Measurements from ENCODE around the gene ZNF836. TPM values are rescaled to one million over a fixed set of nuclear protein-coding genes. Genes with fewer than 3 reads are reported as not detected.
"Not testable (repeated sequence)": the region's sequence is repeated elsewhere in the genome, so short reads cannot be mapped to it uniquely, and the experiment has no call there.

ZNF836 gene
- total and polyA plus RNA-seq, 3 donors from 2014 or later: 3.3 to 9.2 (median 5.4) TPM

DNA sequence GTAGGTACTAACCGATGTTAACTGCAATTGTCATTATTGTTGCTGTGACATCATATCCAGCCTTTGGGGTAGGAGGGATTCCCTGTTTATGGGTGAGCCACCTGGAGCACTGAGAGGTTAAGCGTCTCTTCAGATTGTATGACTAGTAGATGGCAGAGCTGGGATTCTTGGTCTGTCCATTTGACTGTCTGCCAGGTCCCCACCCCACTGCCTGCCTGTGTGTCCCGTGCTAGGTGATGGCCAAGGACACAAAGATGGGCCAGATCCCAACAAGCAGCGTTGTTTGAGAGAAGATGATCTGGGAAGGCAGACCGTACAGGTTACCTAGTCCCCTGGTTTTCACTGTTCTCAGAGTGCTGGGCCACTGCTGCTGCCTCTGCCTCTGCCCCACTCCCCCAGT is 35.1 kb upstream of the ZNF836 start:
- no peaks in the 10 kb centered on the region for H3K9me3 ChIP-seq
- 70 to 71% methylated on average over 5 of the region's 5 CpGs for WGBS, 2 donors
- TF ChIP-seq, protein P1, sequence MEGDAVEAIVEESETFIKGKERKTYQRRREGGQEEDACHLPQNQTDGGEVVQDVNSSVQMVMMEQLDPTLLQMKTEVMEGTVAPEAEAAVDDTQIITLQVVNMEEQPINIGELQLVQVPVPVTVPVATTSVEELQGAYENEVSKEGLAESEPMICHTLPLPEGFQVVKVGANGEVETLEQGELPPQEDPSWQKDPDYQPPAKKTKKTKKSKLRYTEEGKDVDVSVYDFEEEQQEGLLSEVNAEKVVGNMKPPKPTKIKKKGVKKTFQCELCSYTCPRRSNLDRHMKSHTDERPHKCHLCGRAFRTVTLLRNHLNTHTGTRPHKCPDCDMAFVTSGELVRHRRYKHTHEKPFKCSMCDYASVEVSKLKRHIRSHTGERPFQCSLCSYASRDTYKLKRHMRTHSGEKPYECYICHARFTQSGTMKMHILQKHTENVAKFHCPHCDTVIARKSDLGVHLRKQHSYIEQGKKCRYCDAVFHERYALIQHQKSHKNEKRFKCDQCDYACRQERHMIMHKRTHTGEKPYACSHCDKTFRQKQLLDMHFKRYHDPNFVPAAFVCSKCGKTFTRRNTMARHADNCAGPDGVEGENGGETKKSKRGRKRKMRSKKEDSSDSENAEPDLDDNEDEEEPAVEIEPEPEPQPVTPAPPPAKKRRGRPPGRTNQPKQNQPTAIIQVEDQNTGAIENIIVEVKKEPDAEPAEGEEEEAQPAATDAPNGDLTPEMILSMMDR (IDR thresholded peaks at IDR 0.05): no peak
- no peak for TF ChIP-seq POLR2A (IDR thresholded peaks at IDR 0.05)
- no peaks in the 10 kb centered on the region for H3K36me3 ChIP-seq (ENCODE audit: low read depth, missing control alignments)
- no peaks in the 10 kb centered on the region for H3K27me3 ChIP-seq
- no peaks in the 10 kb centered on the region for H3K4me1 ChIP-seq
- intact Hi-C loops (cut with DNase I; ENCODE audit: low total_unique reads): no loop called here
- DNase-seq: no peak
- no peak overlapping the region for H3K27ac ChIP-seq
- H3K4me3 ChIP-seq: no peak overlapping the region

DNA sequence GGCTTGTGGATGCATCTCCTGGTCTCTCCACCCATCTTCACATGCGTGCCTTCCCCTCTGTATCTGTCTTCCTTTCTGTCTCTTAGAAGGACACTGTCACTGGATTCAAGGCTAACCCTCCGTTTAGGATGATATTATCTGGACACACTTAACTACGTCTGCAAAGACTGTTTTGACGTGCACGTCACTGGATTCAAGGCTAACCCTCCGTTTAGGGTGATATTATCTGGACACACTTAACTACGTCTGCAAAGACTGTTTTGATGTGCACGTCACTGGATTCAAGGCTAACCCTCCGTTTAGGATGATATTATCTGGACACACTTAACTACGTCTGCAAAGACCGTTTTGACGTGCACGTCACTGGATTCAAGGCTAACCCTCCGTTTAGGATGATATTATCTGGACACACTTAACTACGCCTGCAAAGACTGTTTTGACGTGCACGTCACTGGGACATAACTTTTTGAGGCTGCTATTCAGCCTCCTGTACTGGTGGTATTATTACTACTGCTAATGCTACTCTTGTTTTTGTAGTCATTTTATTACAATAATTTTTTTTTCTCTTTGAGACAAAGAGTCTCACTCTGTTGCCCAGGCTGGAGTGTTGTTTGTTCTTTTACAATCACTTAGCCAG is 29.5 kb upstream of the ZNF836 start:
- H3K9me3 ChIP-seq; intact Hi-C loops (cut with DNase I; ENCODE audit: low total_unique reads); DNase-seq; H3K4me3 ChIP-seq; H3K4me1 ChIP-seq; H3K27me3 ChIP-seq; H3K36me3 ChIP-seq (ENCODE audit: low read depth, missing control alignments): not testable (repeated sequence)
- 44 to 65% methylated on average over 15 to 17 of the region's 17 CpGs for WGBS, 2 donors
- peak overlapping the region; percentile 4 to 76 for H3K27ac ChIP-seq

DNA sequence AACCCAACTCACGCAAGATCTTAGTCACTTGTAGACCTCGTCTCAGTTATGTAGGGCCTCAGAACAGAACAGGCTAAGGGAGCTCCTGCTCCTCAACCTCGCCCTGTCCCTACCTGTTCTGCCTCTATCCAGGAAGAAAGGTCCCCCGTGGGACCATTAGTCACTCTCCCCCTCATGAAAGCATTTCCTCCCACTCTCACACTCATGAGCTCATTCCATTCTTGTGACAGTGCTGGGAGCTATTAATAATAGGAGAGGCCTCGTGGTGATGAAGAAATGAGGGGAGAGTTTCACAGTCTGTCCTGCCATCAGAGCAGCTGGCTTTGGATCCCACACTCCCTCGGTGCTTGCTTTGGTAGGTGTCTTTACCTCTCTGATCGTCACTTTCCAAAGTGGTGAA is 28.6 kb upstream of the ZNF836 start:
- H3K27ac ChIP-seq: peak overlapping the region; percentile 4 to 76

DNA sequence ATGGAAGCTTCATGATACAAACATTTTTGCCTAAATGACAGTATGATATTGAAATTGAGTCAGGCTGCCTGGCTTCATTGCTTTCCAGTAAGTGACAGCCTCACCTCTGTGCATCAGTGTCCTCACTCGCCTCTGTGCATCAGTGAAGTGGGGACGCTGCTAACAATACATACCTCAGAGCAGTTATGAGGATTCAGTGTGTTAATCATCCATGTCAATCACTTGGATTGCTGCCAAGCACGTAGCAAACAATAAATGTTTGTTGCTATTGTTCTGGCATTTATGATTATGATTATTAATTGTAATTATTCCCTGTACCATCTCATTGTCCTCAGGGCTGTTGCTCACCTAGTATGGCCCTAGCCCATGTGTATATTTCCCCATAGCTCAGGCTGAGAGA is 27.3 kb upstream of the ZNF836 start:
- no peak for DNase-seq
- intact Hi-C loops (cut with DNase I; ENCODE audit: low total_unique reads): no loop called here
- H3K27ac ChIP-seq: no peak overlapping the region
- no peaks in the 10 kb centered on the region for H3K36me3 ChIP-seq (ENCODE audit: low read depth, missing control alignments)
- 48 to 60% methylated on average over 3 of the region's 3 CpGs for WGBS, 2 donors
- H3K4me1 ChIP-seq: peaks cover 9% of the 10 kb centered on the region
- H3K9me3 ChIP-seq: no peaks in the 10 kb centered on the region
- no peak overlapping the region for H3K4me3 ChIP-seq
- TF ChIP-seq POLR2A (IDR thresholded peaks at IDR 0.05): no peak
- TF ChIP-seq, protein P1 (IDR thresholded peaks at IDR 0.05): no peak
- no peaks in the 10 kb centered on the region for H3K27me3 ChIP-seq

More for the DNA sequence above, 28.6 kb upstream of the ZNF836 start:
- no peaks in the 10 kb centered on the region for H3K27me3 ChIP-seq
- H3K9me3 ChIP-seq: no peaks in the 10 kb centered on the region
- no peaks in the 10 kb centered on the region for H3K36me3 ChIP-seq (ENCODE audit: low read depth, missing control alignments)
- H3K4me3 ChIP-seq: no peak overlapping the region
- peak; percentile 18 for DNase-seq
- peaks cover 9% of the 10 kb centered on the region for H3K4me1 ChIP-seq
- no peak for TF ChIP-seq POLR2A (IDR thresholded peaks at IDR 0.05)
- TF ChIP-seq, protein P1 (IDR thresholded peaks at IDR 0.05): no peak
- 47 to 58% methylated on average over 7 of the region's 7 CpGs for WGBS, 2 donors
- intact Hi-C loops (cut with DNase I; ENCODE audit: low total_unique reads): no loop called here

DNA sequence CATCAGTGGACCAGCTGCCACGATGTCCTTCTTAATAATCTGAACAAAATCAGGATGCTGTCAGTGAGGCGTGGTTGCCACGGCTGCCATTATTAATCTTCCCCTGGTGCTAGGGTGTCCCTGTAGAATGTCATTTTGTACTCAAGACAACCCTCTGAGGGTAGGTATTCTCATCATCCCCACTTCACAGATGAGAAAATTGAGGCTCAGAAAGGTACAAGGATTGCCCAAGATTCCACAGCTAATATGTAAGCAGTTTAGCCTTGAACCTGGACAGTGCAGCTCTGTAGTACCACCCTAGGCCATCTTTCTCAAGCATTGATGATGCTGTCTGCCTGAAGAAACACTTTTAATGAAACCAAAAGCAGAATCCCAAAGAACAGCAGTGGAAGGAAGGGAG is 26.5 kb upstream of the ZNF836 start:
- Histone ChIP-seq H3K27ac (no peak overlapping the region), H3K9me3 (no peaks in the 10 kb centered on the region), H3K4me1 (peaks cover 9% of the 10 kb centered on the region), H3K27me3 (no peaks in the 10 kb centered on the region), H3K4me3 (no peak overlapping the region), H3K36me3 (ENCODE audit: low read depth, missing control alignments) (no peaks in the 10 kb centered on the region)
- intact Hi-C loops (cut with DNase I; ENCODE audit: low total_unique reads): no loop called here
- 85 to 92% methylated on average over 3 of the region's 3 CpGs for WGBS, 2 donors
- no peak for DNase-seq
- TF ChIP-seq POLR2A (IDR thresholded peaks at IDR 0.05): no peak
- TF ChIP-seq, protein P1 (IDR thresholded peaks at IDR 0.05): no peak
